Activated naive CD4-positive, alpha-beta T cell treated with anti-CD3 and anti-CD28 coated beads, Interleukin-2, amount 10 ng/mL, durations not matched to agents 7 days and 5 days (primary cell): ENCODE measurements around the gene CST7.
"Not testable (repeated sequence)": the region's sequence is repeated elsewhere in the genome, so short reads cannot be mapped to it uniquely, and the experiment has no call there.

Experiments used
- CTCF ChIA-PET: fragments of 350-600 bp; sonication (Branson Sonifier 250); formaldehyde crosslinking; loops from one replicate; lab custom pipeline; 2021; ENCODE audit warnings: antibody characterized with exemption; lab: Charles Lee
- DNase-seq: peaks from one replicate; pipeline ENCODE4 v3.0.0-alpha.2; 2020
- H3K27ac Mint-ChIP-seq: one replicate; pipeline ENCODE4 v1.8.0; 2021; ENCODE audit warnings: mild to moderate bottlenecking, moderate library complexity, mixed read lengths
- H3K27me3 Mint-ChIP-seq: one replicate; pipeline ENCODE4 v1.8.0; 2021; ENCODE audit warnings: mild to moderate bottlenecking, mixed read lengths
- H3K36me3 Mint-ChIP-seq: one replicate; pipeline ENCODE4 v1.8.0; 2021; ENCODE audit warnings: mixed read lengths
- H3K4me1 Mint-ChIP-seq: one replicate; pipeline ENCODE4 v1.8.0; 2021; ENCODE audit warnings: mixed read lengths
- H3K4me3 Mint-ChIP-seq: one replicate; pipeline ENCODE4 v1.8.0; 2021; ENCODE audit warnings: mild to moderate bottlenecking, moderate library complexity, mixed read lengths
- H3K9me3 Mint-ChIP-seq: one replicate; pipeline ENCODE4 v1.8.0; 2021; ENCODE audit warnings: mixed read lengths

The CST7 gene

GRCh38 chr20:24934716-24935115 lies 14.4 kb upstream of the CST7 start:
- H3K4me1 Mint-ChIP-seq: peaks cover 36% of the 10 kb centered on the region
- no peak overlapping the region for H3K27ac Mint-ChIP-seq
- CTCF ChIA-PET: no interaction called here
- H3K27me3 Mint-ChIP-seq: no peaks in the 10 kb centered on the region
- peaks cover 18% of the 10 kb centered on the region for H3K9me3 Mint-ChIP-seq
- no peak overlapping the region for H3K4me3 Mint-ChIP-seq
- no peak for DNase-seq
- H3K36me3 Mint-ChIP-seq: peaks cover 9% of the 10 kb centered on the region

GRCh38 chr20:24935140-24935539 lies 13.9 kb upstream of the CST7 start:
- Mint-ChIP-seq H3K36me3 (peaks cover 9% of the 10 kb centered on the region), H3K27ac (no peak overlapping the region), H3K4me3 (no peak overlapping the region), H3K4me1 (peaks cover 34% of the 10 kb centered on the region), H3K9me3 (peaks cover 19% of the 10 kb centered on the region), H3K27me3 (no peaks in the 10 kb centered on the region)
- DNase-seq: no peak
- CTCF ChIA-PET: no interaction called here

GRCh38 chr20:24935766-24936525 lies 13.1 kb upstream of the CST7 start:
- Mint-ChIP-seq H3K4me3 (no peak overlapping the region), H3K27me3 (no peaks in the 10 kb centered on the region), H3K27ac (no peak overlapping the region), H3K9me3 (peaks cover 27% of the 10 kb centered on the region), H3K4me1 (peaks cover 26% of the 10 kb centered on the region), H3K36me3 (peaks cover 9% of the 10 kb centered on the region)
- CTCF ChIA-PET: interaction anchor here (0.9 kb wide), 1 partner anchor 19 kb away, joined by 3 read pairs; no protein-coding TSS in a partner anchor
- DNase-seq: no peak

- Mint-ChIP-seq H3K9me3 (peaks cover 33% of the 10 kb centered on the region), H3K4me1 (peaks cover 17% of the 10 kb centered on the region), H3K27me3 (no peaks in the 10 kb centered on the region), H3K27ac (no peak overlapping the region), H3K36me3 (peaks cover 9% of the 10 kb centered on the region), H3K4me3 (no peak overlapping the region)
- DNase-seq: no peak
- CTCF ChIA-PET: interaction anchor here (0.9 kb wide), 1 partner anchor 19 kb away, joined by 3 read pairs; no protein-coding TSS in a partner anchor
Measured at GRCh38 chr20:24936526-24937407, 12.3 kb upstream of the CST7 start.

- Mint-ChIP-seq H3K27ac (no peak overlapping the region), H3K4me1 (peaks cover 9% of the 10 kb centered on the region), H3K4me3 (no peak overlapping the region), H3K36me3 (peaks cover 10% of the 10 kb centered on the region), H3K9me3 (peaks cover 36% of the 10 kb centered on the region), H3K27me3 (no peaks in the 10 kb centered on the region)
- no peak for DNase-seq
- CTCF ChIA-PET: no interaction called here
Measured at GRCh38 chr20:24937579-24937978, 11.5 kb upstream of the CST7 start.

- H3K4me3 Mint-ChIP-seq: no peak overlapping the region
- CTCF ChIA-PET: no interaction called here
- peaks cover 7% of the 10 kb centered on the region for H3K36me3 Mint-ChIP-seq
- peaks cover 33% of the 10 kb centered on the region for H3K9me3 Mint-ChIP-seq
- no peaks in the 10 kb centered on the region for H3K27me3 Mint-ChIP-seq
- H3K27ac Mint-ChIP-seq: no peak overlapping the region
- no peak for DNase-seq
- peaks cover 3% of the 10 kb centered on the region for H3K4me1 Mint-ChIP-seq
Measured at GRCh38 chr20:24938498-24938897, 10.6 kb upstream of the CST7 start.

GRCh38 chr20:24939036-24939435 lies 10.0 kb upstream of the CST7 start:
- Mint-ChIP-seq H3K36me3 (peaks cover 11% of the 10 kb centered on the region), H3K27ac (no peak overlapping the region), H3K9me3 (peaks cover 35% of the 10 kb centered on the region), H3K4me3 (no peak overlapping the region), H3K4me1 (no peaks in the 10 kb centered on the region), H3K27me3 (no peaks in the 10 kb centered on the region)
- DNase-seq: no peak
- CTCF ChIA-PET: no interaction called here

- Mint-ChIP-seq H3K27ac (no peak overlapping the region), H3K9me3 (peaks cover 57% of the 10 kb centered on the region), H3K27me3 (no peaks in the 10 kb centered on the region)
Measured at GRCh38 chr20:24942679-24943078, 6.4 kb upstream of the CST7 start.

GRCh38 chr20:24943196-24943595 lies 5.9 kb upstream of the CST7 start:
- Mint-ChIP-seq H3K27ac (no peak overlapping the region), H3K4me1 (peaks cover 19% of the 10 kb centered on the region), H3K27me3 (no peaks in the 10 kb centered on the region), H3K9me3 (peaks cover 62% of the 10 kb centered on the region), H3K36me3 (peaks cover 46% of the 10 kb centered on the region), H3K4me3 (no peak overlapping the region)
- CTCF ChIA-PET: no interaction called here
- no peak for DNase-seq

More at GRCh38 chr20:24942679-24943078, 6.4 kb upstream of the CST7 start:
- Mint-ChIP-seq H3K36me3 (peaks cover 42% of the 10 kb centered on the region), H3K4me1 (peaks cover 14% of the 10 kb centered on the region), H3K4me3 (no peak overlapping the region)
- DNase-seq: no peak
- CTCF ChIA-PET: no interaction called here

- no peak overlapping the region for H3K4me3 Mint-ChIP-seq
- H3K36me3 Mint-ChIP-seq: peaks cover 48% of the 10 kb centered on the region
- no peak overlapping the region for H3K27ac Mint-ChIP-seq
Measured at GRCh38 chr20:24943731-24944130, 5.3 kb upstream of the CST7 start.

GRCh38 chr20:24946376-24946775 lies 2.7 kb upstream of the CST7 start:
- Mint-ChIP-seq H3K9me3 (peaks cover 53% of the 10 kb centered on the region), H3K4me1 (peaks cover 49% of the 10 kb centered on the region), H3K36me3 (peaks cover 50% of the 10 kb centered on the region)
- CTCF ChIA-PET: interaction anchor here (2.0 kb wide), 1 partner anchor 15 kb away, joined by 6 read pairs; no protein-coding TSS in a partner anchor
- H3K27me3 Mint-ChIP-seq, DNase-seq, H3K27ac Mint-ChIP-seq, H3K4me3 Mint-ChIP-seq: not testable (repeated sequence)

More at GRCh38 chr20:24943731-24944130, 5.3 kb upstream of the CST7 start:
- Mint-ChIP-seq H3K4me1 (peaks cover 25% of the 10 kb centered on the region), H3K27me3 (no peaks in the 10 kb centered on the region), H3K9me3 (peaks cover 65% of the 10 kb centered on the region)
- DNase-seq: no peak
- CTCF ChIA-PET: no interaction called here

- not testable (repeated sequence) for H3K27me3 Mint-ChIP-seq, DNase-seq
- peaks cover 53% of the 10 kb centered on the region for H3K36me3 Mint-ChIP-seq
- H3K4me1 Mint-ChIP-seq: peaks cover 65% of the 10 kb centered on the region
- H3K4me3 Mint-ChIP-seq: peak overlapping the region; percentile 79
- peaks cover 44% of the 10 kb centered on the region for H3K9me3 Mint-ChIP-seq
- CTCF ChIA-PET: interaction anchor here (2.8 kb wide), 1 partner anchor 18 kb away, joined by 20 read pairs; no protein-coding TSS in a partner anchor
- peak overlapping the region; percentile 95 for H3K27ac Mint-ChIP-seq
Measured at GRCh38 chr20:24948396-24948938, 602 bp upstream of the CST7 start.

GRCh38 chr20:24949756-24950127 lies 673 bp downstream of the CST7 start:
- H3K9me3 Mint-ChIP-seq: peaks cover 37% of the 10 kb centered on the region
- H3K36me3 Mint-ChIP-seq: peaks cover 51% of the 10 kb centered on the region
- CTCF ChIA-PET: interaction anchor here (2.8 kb wide), 1 partner anchor 19 kb away, joined by 20 read pairs; no protein-coding TSS in a partner anchor
- peak overlapping the region; percentile 95 for H3K27ac Mint-ChIP-seq
- H3K27me3 Mint-ChIP-seq: no peaks in the 10 kb centered on the region
- H3K4me3 Mint-ChIP-seq: peak overlapping the region; percentile 79
- peaks cover 76% of the 10 kb centered on the region for H3K4me1 Mint-ChIP-seq
- DNase-seq: peak; percentile 32
